SIG-M5 treated with dmso at 0.1 percent for 504 hours (cell line): ENCODE measurements around the gene TMEM198.

Source experiments
- DNase-seq: peaks from one replicate; lab custom pipeline; 2025; ENCODE audit not compliant: unreplicated experiment; lab: John Stamatoyannopoulos, UW

Gene TMEM198

DNA sequence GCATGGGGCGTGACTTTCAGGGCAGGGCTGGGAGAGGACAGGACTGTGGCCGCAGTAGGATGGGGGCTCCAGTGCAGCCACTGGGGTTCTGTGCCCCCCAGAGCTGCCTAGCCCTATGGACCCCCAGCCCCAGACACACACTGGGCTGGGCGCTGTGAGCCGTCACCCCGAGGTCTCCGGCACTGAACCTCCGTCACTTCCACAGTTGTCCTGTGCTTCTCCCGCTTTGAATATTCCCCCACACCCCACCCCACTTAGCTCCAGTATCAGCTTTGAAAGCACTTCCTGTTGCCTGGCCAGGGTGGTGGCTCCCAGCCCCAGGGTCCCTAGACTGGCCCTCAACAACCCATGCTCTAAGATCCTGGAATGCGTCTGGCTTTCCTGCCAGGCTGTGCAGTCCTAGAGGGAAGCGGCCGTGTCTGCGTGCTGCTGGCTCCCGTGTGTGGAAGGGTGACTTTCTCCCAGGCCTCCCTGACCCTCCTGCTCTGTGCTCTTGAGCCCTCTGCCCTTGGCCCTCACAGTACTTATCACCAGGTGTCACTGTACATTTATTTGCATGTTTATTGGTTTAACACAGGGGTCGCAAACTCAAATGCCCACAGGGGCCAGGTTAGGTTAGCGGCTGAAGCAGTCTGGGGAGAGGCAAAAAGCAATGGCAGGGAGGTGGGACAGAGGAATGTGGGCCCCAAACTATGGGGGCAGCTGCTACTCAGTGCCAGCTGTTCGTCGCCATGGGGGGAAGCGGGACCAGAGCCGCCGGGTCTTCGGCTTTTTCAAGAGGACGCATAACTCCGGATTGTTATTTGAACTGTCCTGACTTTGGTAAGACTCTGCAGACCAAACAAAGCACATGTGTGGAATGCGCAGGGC, 17.6 kb downstream of the TMEM198 start:
- DNase-seq, result no peak

DNA sequence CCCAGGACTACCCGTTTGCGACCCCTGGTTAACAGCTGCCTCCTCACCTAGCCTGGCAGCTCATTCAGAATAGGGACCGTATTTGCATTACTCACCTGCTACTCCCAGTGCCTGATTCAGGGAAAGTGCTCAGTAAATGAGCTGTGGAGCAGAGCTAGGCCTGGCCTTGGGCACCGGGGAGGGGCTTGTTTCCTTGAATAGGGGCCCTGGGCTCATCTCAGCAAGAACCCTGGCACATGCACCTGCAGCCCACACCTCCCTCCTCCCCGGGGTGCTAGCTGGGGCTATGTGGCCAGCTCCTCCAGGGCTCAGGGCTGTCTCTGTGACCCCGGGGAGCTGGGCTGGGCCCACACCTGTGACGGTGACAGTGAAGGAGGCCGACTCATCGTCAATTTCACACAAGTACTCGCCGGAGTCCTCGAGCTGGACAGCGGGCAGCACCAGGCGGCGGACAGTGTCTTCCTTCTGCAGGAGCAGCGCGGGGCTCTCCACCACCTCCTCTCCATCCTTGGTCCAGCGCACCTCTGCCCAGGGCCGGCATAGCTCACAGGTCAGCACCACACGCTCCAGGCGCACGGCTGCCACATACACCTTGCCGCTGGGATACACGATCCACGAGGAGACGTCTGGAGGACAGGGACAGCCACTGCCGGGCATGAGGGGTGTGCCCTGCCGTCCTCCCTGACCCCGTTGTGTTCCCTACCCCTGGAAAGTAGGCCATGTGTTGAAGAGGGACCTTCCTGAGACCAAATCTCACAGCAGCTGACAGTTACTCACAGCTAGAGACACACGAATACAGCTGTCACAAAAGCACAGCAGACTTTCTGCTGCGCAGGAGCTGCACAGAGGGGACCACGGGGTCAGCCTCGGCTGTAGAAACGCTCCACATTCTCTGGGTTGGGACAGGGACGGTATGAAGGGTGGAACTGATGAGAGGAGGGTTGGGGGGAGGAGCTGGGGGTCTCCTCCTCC, 18.5 kb downstream of the TMEM198 start:
- DNase-seq, result no peak

DNA sequence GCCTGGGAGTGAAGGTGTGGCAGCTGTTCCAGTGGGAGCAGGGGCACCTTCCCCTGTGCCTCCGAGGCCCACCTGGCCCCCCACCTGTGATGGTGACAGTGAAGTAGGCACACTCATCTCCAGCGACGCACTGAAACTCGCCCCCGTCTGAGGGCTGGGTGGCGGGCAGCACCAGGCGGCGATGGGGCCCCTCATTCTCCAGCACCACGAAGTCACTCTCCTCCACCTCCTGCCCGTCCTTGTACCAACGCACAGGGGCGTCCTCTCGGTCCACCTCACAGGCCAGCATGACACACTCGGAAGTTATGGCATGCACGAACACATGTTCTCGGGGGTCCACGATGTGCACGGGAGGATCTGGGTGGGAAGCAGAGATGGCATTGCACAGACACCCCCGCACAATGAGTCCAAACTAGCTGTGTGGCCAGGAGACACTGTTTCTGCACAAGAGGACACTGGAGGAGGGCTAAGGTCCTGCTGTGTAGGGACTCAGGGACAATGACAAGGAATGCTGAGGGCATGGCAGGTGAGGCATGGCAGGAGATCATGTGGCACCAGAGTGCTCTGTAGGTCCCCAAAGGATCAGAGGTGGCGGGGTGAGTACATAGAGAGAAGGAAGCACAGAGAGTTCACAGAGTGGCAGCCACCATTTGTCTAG, 19.6 kb downstream of the TMEM198 start:
- DNase-seq, result no peak

DNA sequence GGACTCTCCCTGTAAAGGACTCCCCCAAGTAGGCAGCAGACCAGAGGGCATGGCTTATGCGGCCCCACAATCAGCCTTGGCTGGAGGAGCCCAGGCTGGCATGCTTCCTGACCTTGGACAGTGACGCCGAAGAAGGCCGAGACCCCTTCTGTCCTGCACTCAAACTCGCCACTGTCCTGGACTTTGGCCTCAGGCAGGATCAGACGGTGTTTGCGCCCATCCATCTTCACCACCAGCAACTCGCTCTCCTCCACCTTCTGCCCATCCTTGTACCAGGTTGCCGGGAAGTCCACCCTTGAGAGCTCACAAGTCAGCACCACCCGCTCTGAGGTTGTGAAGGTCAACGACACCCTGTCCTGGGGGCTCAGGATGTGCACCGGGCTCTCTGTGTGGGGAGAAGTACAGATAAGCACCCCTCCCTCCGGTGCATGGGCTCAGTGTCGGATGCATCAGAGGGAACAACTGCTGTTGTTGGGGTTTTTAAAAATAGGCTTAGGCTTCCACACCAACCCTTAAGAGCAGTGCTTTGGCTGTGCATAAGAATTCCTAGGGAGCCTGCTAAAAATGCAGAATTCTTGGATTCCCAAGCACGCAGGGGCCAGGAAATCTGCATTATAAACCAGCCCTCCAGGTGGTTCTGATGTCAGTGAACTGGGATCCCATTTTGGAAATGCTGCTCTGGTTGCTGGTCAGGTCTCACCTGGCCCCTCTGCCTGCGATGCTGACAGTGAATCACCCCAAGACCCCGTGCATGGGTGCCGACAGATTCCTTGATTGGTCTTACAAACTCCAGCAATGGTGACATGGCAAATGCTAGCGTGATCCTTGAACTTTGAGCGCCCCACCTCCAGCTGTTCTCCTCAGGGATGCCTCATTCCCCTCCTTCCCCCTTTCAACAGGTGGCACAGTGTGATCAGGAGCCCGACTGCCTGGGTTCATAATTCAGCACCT, 21.6 kb downstream of the TMEM198 start:
- DNase-seq, result no peak

DNA sequence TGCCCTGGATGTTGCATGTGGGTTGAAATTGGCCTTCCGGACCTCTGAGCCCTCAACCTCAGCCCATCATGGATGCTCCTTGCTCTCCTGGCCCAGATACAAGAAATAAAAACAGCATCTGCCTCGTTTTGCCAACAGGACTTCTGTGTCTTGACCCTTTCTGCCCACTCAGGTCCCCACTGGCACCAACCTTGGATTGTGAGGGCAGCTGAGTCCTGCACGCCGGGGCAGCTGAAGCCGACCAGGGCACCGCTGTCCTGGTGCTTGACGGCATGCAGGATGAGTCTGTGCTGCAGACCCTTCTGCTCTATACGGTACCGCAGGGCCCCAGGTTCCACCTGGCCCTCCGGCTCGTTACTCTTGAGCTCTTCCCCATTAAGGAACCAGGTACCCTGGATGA, 22.8 kb downstream of the TMEM198 start:
- DNase-seq, result no peak

DNA sequence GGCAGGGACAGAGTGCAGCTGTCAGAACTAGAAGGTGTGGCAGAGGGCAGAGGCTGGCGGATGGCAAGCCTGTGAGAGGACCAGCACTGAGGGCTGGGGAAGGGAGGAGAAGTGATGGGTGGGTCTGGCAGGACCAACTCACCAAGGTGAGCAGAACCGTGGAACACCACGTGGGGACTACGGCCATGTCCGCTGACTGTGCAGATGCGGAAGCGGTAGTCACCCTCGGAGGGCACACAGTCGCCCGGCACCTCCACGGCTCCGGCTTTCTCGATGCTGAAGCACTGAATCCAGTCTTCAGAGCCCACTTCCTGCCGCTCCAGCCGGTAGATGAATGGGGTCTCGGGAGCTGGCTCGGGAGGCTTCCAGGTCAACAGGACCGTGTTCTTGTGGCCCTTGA, 23.3 kb downstream of the TMEM198 start:
- no peak for DNase-seq

DNA sequence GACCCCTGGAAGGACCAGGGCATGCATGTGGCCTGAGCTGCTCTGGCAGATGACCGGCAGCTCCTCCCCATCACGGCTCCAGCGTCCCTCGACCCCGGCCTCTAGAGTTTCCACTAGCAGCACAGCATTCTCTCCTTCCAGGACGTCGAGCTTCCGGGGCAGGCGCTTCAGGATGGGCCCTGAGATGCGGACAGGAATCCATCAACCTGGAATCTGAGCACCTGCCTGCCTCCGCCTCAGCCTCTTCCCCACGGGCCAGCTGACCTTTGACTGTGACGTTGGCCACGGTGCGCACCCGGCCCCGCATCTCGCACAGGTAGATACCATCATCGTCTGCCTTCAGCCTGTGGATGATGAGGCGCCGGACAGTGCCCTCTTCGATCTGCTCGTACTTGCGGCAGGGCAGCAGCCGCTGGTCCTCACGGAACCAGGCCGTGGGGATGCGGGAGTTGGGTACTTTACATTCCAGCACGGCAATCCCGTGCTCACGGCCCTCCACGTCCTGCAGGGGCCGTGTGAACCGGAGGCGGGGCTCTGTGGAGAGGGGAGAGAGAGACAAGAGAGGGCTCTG, 24.0 kb downstream of the TMEM198 start:
- no peak for DNase-seq

DNA sequence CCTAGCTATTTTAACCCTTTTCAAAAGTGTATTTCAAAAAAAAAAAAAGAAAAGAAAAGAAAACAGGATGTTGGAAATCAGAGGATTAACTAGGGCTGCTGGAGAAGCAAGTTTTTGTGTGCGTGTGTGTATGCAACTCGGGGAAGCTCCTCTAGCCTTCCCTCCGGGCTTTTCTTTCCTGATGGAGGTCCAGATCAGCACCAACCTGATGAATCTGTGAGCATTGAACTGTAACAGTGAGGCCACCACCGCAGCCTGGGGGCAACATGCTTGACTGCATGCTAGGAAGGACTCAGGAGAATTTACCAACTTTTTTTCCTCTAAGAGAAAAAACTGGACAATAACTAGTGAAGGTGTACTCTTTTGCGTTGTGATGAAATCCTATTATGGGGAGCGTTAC, 25.2 kb downstream of the TMEM198 start:
- DNase-seq, result no peak

DNA sequence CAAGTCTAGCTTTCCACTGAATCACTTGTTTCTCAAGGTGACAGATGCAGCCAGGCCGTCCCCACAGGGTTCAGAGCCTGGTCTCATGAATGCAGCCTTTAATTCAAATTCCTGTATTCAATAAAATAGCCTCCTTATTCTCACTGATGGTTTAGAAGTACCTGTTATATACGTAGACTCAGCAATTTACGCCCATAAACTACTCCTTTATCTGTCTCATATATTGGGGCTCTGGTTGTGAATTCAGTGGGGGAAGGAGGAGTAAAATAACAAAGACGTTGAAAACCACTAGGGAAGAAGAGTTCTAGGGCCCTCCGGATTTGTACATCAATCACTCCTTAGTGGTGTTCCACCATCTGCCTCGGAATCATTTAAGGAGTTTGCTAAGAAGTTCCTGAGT, 25.8 kb downstream of the TMEM198 start:
- DNase-seq, result no peak

DNA sequence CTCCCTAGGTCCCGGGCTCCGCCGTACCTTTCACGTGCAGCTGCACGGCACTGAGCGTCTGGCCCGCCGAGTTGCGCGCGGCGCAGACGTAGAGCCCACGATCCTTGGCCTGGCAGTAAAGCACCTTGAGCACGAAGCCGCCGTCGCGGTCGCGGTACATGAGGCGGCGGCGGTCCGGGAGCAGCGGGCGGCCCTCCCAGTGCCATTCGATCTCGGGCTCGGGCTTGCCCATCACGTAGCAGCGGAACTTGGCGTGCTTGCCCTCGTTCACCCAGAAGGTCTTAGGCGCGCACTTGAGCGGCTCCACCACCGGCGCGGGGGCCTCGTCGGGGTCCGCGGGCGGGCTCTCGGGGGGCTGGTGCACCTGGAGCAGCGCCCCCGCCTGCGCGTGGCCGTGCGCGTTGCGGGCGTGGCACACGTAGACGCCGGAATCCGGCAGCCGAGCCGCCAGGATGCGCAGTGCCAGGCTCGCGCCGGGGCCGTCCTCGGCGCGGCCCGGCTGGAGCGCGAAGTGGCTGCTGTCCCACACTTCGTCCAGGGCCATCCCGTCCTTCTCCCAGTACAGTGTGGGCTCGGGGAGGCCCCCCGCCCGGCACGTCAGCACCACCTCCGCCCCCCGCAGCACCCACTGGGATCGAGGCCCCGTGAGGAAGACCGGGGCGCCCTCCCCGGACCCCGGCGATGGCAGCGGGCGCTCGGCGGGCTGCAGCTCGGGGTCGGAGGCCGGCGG, 26.5 kb downstream of the TMEM198 start:
- DNase-seq, result no peak

DNA sequence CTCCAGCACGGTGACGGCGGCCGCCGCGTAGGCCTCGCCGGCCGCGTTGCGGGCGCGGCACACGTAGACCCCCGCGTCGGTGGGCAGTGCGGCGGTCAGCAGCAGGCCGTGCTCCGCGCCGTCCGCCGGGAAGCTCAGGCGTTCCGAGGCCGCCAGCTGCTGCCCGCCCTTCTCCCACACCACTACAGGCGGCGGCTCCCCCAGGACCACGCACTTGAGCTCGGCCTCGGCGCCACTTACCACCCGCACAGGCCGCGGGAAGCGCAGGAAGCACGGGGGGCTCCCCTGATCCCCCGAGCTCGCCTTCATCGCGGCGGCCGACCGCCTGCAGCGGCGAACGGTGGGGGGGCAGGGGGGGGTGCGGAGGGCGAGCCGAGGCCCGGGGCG, 27.1 kb downstream of the TMEM198 start:
- DNase-seq, result no peak

DNA sequence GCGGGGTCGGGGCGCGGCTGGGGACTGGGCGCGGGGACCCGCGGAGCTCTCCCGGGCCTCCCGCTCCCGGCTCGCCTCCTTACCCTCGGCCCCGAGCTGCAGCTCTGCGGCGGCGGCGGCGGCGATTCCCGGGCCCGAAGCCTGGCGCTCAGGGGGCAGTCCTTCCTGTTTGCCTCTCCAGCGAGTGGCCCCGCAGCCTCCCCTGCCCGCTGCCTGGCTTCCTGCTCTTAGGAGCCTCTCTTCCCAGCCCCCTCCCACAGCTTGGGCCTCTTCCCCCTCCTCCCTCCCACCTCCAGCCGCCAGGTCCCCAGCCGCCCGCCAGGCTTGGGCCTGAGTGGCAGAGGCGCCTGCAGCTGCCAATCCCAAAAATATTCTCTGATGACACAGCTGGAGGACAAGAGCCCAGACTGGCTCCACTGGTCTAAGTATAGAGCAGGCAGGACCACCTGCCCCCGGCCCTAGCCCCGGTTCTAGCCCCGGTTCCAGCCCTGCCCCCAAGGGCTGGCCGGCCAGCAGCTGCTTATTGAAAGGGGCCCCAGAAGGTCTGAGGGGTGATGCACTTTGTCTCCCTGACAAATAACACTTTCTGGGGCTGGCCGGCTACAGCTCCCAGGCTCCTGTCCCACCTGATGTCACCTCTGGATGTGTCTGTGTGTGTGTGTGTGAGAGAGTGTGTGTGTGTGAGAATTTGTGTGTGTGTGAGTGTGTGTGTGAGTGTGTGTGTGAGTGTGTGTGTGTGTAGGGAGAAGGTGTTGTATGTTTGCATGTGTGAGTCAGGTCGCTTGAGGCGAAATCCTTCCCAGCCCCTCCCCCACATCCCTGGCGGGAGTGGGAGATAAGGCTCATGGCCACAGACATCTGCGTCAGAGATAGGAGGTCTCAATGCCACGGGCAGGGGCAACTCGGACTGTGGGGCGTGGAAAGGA, 27.7 kb downstream of the TMEM198 start, which contains the start of gene OBSL1:
Gene OBSL1, minus strand, starts transcription at position 229 of the 926 bp plus-strand sequence. CDS start 307 bp downstream, outside the sequence.
- DNase-seq, result peak; percentile 25

DNA sequence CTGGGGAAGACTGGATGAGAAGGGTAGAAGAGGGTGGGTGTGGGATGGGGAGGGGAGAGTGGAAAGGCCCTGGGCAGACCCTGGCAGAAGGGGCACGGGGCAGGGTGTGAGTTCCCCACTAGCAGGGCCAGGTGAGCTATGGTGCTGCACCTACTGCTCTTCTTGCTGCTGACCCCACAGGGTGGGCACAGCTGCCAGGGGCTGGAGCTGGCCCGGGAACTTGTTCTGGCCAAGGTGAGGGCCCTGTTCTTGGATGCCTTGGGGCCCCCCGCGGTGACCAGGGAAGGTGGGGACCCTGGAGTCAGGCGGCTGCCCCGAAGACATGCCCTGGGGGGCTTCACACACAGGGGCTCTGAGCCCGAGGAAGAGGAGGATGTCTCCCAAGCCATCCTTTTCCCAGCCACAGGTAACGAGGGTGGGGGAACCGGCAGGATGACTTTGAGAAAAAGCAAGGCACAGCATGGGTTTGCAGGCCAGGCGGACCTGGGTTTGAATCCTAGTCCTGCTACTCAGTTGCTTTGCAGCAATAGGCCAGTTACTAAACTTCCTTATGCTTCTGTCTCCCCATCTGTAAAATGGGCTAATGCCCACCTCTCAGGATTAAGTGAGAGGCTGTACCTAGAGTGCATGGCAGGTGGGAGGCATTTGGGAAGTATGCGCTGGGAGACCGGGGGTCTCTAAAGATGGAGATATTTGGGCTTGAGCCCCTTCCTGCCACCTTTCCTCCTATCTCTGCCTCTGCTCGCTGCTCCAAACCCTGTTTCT, 28.6 kb downstream of the TMEM198 start, which contains the start of gene INHA:
Gene INHA, plus strand, starts transcription at position 74 of the 765 bp plus-strand sequence. Its CDS starts 65 bp downstream, at position 139.
- no peak for DNase-seq

DNA sequence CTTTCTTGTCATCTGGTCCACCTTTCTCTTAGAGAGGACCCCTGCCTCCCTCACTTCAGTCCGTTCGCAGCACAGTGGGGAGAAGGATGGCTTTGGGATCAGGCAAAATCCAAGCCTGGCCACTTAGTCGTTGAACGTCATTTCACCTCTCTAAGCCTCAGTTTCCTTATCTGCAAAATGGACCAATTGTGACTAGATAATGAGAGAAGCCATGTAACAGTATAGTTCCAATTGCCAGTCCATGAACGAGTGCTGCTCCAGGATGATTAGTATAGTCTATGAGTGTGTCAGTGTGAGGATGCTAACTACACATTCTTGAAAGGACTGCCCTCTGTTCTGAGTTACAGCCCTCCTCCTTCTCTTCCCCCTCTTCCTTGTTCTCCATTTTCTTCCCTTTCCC, 29.3 kb downstream of the TMEM198 start:
- DNase-seq, result no peak

DNA sequence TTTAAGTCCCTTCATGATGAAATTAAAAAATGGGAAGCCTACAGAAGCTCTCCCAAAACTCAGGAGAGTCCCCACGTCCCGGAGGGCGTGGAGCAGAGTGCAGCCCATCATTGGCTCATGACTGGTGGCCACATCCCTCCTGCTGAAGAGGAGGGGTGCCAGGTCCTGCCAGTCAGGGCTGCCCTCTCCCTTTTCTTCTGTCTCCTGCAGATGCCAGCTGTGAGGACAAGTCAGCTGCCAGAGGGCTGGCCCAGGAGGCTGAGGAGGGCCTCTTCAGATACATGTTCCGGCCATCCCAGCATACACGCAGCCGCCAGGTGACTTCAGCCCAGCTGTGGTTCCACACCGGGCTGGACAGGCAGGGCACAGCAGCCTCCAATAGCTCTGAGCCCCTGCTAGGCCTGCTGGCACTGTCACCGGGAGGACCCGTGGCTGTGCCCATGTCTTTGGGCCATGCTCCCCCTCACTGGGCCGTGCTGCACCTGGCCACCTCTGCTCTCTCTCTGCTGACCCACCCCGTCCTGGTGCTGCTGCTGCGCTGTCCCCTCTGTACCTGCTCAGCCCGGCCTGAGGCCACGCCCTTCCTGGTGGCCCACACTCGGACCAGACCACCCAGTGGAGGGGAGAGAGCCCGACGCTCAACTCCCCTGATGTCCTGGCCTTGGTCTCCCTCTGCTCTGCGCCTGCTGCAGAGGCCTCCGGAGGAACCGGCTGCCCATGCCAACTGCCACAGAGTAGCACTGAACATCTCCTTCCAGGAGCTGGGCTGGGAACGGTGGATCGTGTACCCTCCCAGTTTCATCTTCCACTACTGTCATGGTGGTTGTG, 30.9 kb downstream of the TMEM198 start:
- DNase-seq, result no peak
